ENCODE measurements around the gene CEP192. TPM values are rescaled to one million over a fixed set of nuclear protein-coding genes. Genes with fewer than 3 reads are reported as not detected.

The CEP192 gene
- total and polyA plus RNA-seq, 2 of the 13 experiments (the other 11 are each of a cell fraction or from before 2014, with no cell fraction given), result 15.3 to 24.7 TPM

- POLR2A ChIA-PET, result interaction anchor here (0.9 to 2.6 kb wide), 7 partner anchors 9 to 490 kb away, joined by 3 to 15 read pairs (median 7); no protein-coding TSS in a partner anchor
- WGBS (ENCODE audit: low lambda C conversion rate), result 7% methylated on average over 9 of the region's 12 CpGs
- H3K9ac ChIP-seq (ENCODE audit: insufficient read depth, low read depth, low read length), result peak overlapping the region; percentile 4; the same call in 1 of the 2 replicates
- H4K20me1 ChIP-seq (ENCODE audit: insufficient read depth, low read length), result no peaks in the 10 kb centered on the region
- peaks cover 9% of the 10 kb centered on the region; the same call in 1 of the 2 replicates for H3K9me3 ChIP-seq (ENCODE audit: low read length)
- no TSS peak for BruUV-seq (replicated peaks)
- no peak overlapping the region for H2AFZ ChIP-seq (ENCODE audit: low read length)
- H3K79me2 ChIP-seq (ENCODE audit: insufficient read depth, low read length), result peaks cover 6% of the 10 kb centered on the region
- FAIRE-seq, result peak; percentile 76
- H3K36me3 ChIP-seq (replicated peaks in 1 of 2; ENCODE audit: control insufficient read depth in 1 of 2, insufficient read depth in 2 of 2, low read length in 2 of 2), result no peaks in the 10 kb centered on the region
- CTCF ChIA-PET (ENCODE audit: low intra/inter-chr PET ratio, low total read pairs), result interaction anchor here (1.5 to 3.4 kb wide), 2 partner anchors 19 to 490 kb away, joined by 6 to 20 read pairs; no protein-coding TSS in a partner anchor
- in situ Hi-C loops (cut with HindIII; ENCODE audit: extremely low pct_ligation_motif_present, low pct_unique_long_range_greater_than_20kb) (loop anchor here (5.0 kb wide), 1 partner anchor 487 kb away; no protein-coding TSS in a partner anchor), intact Hi-C loops (cut with micrococcal nuclease; ENCODE audit: unreplicated experiment) (loop anchor here (1.0 to 5.0 kb wide), 6 partner anchors 27 to 491 kb away; no protein-coding TSS in a partner anchor)
- H3K27me3 ChIP-seq (ENCODE audit: control insufficient read depth in 1 of 2, insufficient read depth in 2 of 2, low read length in 2 of 2), result no peaks in the 10 kb centered on the region; a peak in 1 of 5 replicates
- peak; percentile 80 for DNase-seq (ENCODE audit: low spot score)
- peak overlapping the region in 1 of 3 experiments; percentile 79; a peak in 2 of 6 replicates for H3K4me3 ChIP-seq (replicated peaks in 1 of 3; ENCODE audit: insufficient read depth in 1 of 3, low read depth in 2 of 3, low read length in 3 of 3)
- H3K27ac ChIP-seq (ENCODE audit: extremely low read length, insufficient read depth, low read length), result peak overlapping the region; percentile 97
- peaks cover 42% of the 10 kb centered on the region for H3K4me1 ChIP-seq (ENCODE audit: insufficient read depth, low read length)
- peak; percentile 59 for ATAC-seq
- peak overlapping the region; percentile 90 for H3K4me2 ChIP-seq (ENCODE audit: low read depth, low read length)
- TF ChIP-seq ARID4A (CRISPR knock-in tag; IDR thresholded peaks at IDR 0.05; ENCODE audit: borderline replicate concordance) (peak; percentile 56; the same call in 1 of the 2 replicates), MTF2 (CRISPR knock-in tag; IDR thresholded peaks at IDR 0.05; ENCODE audit: borderline replicate concordance) (no peak), MAF1 (CRISPR knock-in tag; IDR thresholded peaks at IDR 0.05; ENCODE audit: borderline replicate concordance) (no peak), MZF1 (CRISPR knock-in tag; IDR thresholded peaks at IDR 0.05; ENCODE audit: borderline replicate concordance) (no peak; the same call in 1 of the 2 replicates), SP2 (CRISPR knock-in tag; IDR thresholded peaks at IDR 0.05) (no peak), ZNF777 (CRISPR knock-in tag; IDR thresholded peaks at IDR 0.05) (peak; percentile 54; the same call in 1 of the 2 replicates), TCF7L2 (IDR thresholded peaks at IDR 0.05; ENCODE audit: low read depth, low read length) (no peak), HNF4G (IDR thresholded peaks at IDR 0.05; ENCODE audit: borderline replicate concordance, low read depth, low read length) (no peak), HNF4G (CRISPR knock-in tag; IDR thresholded peaks at IDR 0.05; ENCODE audit: borderline replicate concordance, low read depth) (no peak), IRX3 (CRISPR knock-in tag; IDR thresholded peaks at IDR 0.05; ENCODE audit: borderline replicate concordance, low read depth) (no peak), ZNF256 (CRISPR knock-in tag; conservative IDR thresholded peaks at IDR 0.05) (no peak)
- TF ChIP-seq, protein P1, sequence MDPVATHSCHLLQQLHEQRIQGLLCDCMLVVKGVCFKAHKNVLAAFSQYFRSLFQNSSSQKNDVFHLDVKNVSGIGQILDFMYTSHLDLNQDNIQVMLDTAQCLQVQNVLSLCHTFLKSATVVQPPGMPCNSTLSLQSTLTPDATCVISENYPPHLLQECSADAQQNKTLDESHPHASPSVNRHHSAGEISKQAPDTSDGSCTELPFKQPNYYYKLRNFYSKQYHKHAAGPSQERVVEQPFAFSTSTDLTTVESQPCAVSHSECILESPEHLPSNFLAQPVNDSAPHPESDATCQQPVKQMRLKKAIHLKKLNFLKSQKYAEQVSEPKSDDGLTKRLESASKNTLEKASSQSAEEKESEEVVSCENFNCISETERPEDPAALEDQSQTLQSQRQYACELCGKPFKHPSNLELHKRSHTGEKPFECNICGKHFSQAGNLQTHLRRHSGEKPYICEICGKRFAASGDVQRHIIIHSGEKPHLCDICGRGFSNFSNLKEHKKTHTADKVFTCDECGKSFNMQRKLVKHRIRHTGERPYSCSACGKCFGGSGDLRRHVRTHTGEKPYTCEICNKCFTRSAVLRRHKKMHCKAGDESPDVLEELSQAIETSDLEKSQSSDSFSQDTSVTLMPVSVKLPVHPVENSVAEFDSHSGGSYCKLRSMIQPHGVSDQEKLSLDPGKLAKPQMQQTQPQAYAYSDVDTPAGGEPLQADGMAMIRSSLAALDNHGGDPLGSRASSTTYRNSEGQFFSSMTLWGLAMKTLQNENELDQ (CRISPR knock-in tag; IDR thresholded peaks at IDR 0.05; ENCODE audit: borderline replicate concordance), result no peak
- TF ChIP-seq, protein P2, sequence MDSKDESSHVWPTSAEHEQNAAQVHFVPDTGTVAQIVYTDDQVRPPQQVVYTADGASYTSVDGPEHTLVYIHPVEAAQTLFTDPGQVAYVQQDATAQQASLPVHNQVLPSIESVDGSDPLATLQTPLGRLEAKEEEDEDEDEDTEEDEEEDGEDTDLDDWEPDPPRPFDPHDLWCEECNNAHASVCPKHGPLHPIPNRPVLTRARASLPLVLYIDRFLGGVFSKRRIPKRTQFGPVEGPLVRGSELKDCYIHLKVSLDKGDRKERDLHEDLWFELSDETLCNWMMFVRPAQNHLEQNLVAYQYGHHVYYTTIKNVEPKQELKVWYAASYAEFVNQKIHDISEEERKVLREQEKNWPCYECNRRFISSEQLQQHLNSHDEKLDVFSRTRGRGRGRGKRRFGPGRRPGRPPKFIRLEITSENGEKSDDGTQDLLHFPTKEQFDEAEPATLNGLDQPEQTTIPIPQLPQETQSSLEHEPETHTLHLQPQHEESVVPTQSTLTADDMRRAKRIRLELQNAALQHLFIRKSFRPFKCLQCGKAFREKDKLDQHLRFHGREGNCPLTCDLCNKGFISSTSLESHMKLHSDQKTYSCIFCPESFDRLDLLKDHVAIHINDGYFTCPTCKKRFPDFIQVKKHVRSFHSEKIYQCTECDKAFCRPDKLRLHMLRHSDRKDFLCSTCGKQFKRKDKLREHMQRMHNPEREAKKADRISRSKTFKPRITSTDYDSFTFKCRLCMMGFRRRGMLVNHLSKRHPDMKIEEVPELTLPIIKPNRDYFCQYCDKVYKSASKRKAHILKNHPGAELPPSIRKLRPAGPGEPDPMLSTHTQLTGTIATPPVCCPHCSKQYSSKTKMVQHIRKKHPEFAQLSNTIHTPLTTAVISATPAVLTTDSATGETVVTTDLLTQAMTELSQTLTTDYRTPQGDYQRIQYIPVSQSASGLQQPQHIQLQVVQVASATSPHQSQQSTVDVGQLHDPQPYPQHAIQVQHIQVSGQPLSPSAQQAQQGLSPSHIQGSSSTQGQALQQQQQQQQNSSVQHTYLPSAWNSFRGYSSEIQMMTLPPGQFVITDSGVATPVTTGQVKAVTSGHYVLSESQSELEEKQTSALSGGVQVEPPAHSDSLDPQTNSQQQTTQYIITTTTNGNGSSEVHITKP (CRISPR knock-in tag; IDR thresholded peaks at IDR 0.05; ENCODE audit: low read depth), result peak; percentile 63
These were observed 148.8 kb downstream of the CEP192 start for GRCh38 chr18:13139885-13140450.

Data from HepG2 (cell line).